OCI-M2 (cell line): Measurements from ENCODE around the gene THSD4.

Experiments used
- DNase-seq: peaks from one replicate; lab custom pipeline; 2025; ENCODE audit not compliant: unreplicated experiment; lab: John Stamatoyannopoulos, UW

The THSD4 gene

GRCh38 chr15:71757741-71758530 is 642.7 kb downstream of the THSD4 start:
- no peak for DNase-seq

- DNase-seq, result no peak
Measured at GRCh38 chr15:71758711-71759110, 643.4 kb downstream of the THSD4 start.

- no peak for DNase-seq
Measured at GRCh38 chr15:71760852-71761251, 645.6 kb downstream of the THSD4 start.

DNA sequence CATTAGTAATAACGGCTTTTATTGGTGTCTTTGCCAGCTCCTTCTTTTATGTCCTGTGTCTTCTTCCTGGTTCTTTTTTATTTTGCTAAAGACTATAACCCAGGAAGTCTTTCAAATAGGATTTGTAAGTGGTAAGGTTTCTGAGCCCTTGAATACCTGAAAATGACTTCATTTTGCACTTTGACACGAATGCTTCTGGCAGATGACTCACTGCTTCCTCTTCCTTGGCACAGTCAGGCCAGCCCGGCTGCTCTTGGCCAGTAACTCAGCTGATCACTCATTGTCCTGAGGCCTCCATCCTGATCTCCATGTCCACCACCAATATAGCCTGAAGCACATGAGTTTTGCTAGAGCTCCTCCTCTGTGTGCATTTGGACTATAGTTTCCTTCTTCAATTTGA is 646.4 kb downstream of the THSD4 start:
- DNase-seq, result no peak

DNA sequence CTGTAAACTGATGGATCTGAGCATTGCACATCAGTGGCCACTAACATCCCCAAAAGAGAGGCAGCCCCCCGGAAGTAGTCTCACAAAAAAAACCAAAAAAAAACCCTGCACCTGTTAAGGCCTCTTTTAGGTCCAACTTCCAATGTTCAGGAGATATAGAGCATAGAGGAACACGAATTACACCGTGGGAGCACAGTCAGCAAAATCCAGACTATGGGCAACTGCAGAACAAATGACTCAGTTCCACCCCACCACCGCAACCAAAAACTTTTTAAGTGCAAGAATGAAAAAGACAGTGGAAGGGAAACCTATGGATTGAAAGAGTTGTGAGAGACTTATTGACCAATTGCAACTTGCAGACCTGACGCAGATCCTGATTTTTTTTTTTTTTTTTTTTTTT is 652.9 kb downstream of the THSD4 start:
- DNase-seq, result no peak

DNA sequence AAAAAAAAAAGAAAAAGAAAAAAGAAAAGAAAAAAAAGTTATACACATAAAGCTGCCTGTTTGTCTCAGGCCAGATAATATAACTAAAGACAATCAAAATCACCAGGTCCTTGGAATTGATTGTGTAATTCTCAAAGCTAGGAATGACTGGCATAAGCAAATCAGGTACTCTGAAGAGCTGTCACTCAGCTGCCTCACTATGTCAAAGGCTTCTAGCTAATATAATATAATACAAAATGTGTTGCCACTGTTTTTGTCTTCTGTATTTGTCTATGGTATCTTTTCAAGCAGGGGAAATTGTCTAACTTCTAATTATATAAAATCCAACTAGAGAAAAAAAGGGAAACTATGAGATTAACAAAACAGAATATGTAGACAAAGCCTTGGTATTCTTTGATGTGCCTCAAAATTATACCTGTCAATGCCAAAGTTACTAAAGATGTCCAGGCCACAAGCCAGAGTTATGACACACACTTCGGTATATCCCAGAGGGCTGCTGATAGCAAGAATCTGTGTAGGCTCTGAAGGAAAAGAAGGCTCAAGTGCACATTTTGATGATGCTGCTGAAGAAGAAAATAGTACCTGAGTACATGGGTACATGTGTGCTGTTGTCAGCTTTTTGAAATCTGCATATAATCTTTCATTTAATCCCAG is 658.1 kb downstream of the THSD4 start:
- no peak for DNase-seq

DNA sequence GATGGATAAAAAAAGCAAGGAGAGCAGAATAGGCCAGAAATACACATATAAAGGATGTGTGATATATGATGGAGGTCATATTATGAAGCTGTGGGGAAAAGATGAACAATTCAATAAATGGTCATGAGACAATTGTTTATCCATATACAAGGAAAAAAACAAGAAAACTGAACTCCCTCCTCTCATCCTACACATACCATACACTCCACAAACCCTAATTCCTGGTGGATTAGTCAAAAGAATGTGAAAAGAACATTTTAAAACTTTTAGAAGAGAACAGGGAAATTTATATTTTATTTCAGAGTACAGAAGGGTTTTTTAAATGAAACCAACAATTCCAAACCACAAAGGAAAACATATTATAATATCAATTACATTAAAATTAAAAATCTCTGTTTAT is 660.6 kb downstream of the THSD4 start:
- DNase-seq, result no peak

GRCh38 chr15:71776304-71776703 is 661.0 kb downstream of the THSD4 start:
- no peak for DNase-seq

DNA sequence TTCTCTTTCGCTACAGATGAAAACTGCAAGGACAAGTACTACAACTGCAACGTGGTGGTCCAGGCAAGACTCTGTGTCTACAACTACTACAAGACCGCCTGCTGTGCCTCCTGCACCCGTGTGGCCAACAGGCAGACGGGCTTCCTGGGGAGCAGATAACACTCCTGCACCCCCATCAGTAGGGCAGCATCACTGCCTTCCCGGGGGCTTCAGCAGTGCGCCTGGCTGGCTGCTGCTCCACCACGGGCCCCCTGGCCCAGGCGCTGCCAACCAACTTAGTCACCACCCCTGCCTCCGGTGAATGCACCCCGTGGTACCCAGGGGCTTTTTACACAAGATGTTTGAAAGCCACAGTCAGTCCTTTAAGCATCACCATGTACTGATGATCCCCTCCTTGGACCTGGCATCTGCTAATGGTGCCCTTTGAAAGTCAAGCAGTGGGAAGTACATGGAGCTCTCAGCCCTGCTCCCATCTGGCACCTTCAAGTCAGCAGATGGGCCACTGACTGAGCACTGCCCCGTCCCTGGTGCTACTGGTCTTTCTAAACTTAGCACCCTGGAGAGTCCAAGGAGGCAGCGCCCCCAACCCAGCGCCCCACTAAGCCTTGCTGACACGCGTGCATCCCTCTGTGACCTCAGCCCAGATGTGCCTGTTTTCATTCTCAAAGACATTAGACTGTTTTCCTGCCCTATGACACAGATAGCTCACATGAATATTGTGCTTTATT is 662.1 kb downstream of the THSD4 start:
- DNase-seq, result no peak

GRCh38 chr15:71779073-71779797 is 664.0 kb downstream of the THSD4 start:
- no peak for DNase-seq

DNA sequence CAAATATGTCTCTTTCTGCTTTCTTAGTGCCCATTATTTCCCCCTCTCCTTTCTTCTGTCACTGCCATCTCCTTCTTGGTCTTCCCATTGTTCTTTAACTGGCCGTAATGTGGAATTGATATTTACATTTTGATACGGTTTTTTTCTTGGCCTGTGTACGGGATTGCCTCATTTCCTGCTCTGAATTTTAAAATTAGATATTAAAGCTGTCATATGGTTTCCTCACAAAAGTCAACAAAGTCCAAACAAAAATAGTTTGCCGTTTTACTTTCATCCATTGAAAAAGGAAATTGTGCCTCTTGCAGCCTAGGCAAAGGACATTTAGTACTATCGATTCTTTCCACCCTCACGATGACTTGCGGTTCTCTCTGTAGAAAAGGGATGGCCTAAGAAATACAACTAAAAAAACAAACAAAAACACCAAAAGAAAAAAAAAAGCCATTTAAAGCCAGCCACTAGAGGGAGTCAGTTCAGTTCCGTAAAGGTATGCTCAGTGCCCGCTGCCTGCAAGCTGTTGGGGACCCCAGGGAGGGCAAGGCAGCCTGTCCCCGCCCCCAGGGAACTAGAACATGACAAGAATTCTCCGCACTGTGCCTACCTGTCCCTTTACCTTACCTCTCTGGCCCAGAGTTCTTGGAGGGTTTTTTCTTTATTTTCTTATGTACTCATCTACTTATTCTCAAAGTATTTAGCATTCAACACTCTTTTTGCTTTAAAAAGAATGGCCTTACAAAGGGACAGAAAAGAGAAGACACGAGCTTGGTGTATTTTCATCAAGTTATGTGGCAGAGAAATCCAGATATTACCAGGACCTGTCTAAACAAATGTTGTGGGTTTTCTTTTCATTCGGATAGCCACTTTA is 665.1 kb downstream of the THSD4 start:
- no peak for DNase-seq

DNA sequence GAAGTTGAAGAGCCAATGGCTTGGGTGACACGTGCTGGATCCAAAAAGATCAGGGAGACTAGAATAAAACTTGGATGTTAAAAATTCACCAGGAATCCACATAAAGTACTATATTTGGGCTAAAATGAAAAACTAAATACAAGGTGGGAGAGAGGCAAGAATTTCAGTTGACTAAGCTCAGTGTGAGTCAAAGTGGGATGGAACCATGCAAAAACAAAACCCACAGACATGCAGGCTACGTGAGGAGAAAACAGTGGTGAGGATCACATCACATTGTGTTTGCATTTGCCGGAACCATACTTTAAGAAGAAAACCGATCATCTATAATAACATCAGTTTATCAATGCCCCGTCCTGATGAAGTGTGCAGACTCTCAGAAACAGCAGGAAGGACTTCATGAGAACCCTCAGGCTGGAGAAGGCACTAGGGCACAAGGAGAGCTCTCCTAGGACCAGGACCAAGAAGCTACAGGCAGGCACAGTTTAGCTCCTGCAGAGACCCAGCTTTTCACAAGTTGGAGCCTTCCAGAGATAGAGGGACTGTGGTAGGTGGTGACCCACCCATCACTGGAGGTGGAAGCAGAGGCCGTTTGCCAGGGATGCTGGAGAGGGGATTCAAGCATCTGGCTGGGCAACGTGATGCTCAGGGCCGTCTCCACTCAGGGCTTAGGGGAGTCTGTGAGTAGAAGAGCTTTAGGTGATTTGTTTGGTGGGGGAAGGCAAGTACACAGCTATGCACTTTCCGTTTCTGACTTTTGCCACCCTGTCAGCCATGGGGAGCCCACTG is 666.1 kb downstream of the THSD4 start:
- no peak for DNase-seq

- DNase-seq, result no peak
Measured at GRCh38 chr15:71781965-71782265, 666.6 kb downstream of the THSD4 start.

- DNase-seq, result no peak
Measured at GRCh38 chr15:71782422-71783165, 667.3 kb downstream of the THSD4 start.

- no peak for DNase-seq
Measured at GRCh38 chr15:71784719-71785118, 669.4 kb downstream of the THSD4 start.

DNA sequence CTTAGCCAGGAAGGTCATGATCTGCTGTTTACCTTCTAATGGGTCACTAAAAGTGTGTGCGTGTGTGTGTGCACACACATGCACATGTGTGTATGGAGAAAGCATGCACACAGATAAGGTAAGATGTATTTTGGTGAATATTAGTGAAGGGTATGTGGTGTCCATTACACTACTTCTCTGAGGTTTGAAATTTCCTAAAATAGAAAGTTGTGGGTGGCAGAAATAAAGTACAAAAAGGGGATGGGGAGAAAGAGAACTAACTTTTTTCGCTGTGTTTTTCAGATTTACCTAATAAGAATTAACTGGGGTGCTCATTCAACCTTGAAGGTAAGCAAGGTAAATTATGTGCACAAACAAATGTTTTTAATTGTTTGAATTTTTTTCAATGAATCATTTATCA is 670.7 kb downstream of the THSD4 start:
- DNase-seq, result no peak

- no peak for DNase-seq
Measured at GRCh38 chr15:71786673-71787072, 671.4 kb downstream of the THSD4 start.

- no peak for DNase-seq
Measured at GRCh38 chr15:71788646-71789579, 673.6 kb downstream of the THSD4 start.
